ENCODE results near the gene GTF2IRD1.

GRCh38 chr7:74514131-74514591, 60.5 kb downstream of the GTF2IRD1 start:
- TF ChIP-seq POLR2AphosphoS5 (IDR thresholded peaks at IDR 0.05; ENCODE audit: low read depth, low read length) (no peak), POLR2A (IDR thresholded peaks at IDR 0.05; ENCODE audit: low read depth, low read length) (no peak), TAF1 (IDR thresholded peaks at IDR 0.05; ENCODE audit: low read depth, low read length) (no peak), POU2F2 (IDR thresholded peaks at IDR 0.05; ENCODE audit: low read depth, low read length) (no peak), PAX5 (IDR thresholded peaks at IDR 0.05; ENCODE audit: insufficient read depth, low read length, severe bottlenecking) (no peak), SPI1 (IDR thresholded peaks at IDR 0.05; ENCODE audit: low read depth, low read length) (no peak)

Measured in GM12891 (cell line).